GM21786 (cell line): ENCODE results near the gene ANXA4.
"Not testable (repeated sequence)": the region's sequence is repeated elsewhere in the genome, so short reads cannot be mapped to it uniquely, and the experiment has no call there.

Experiments
- ATAC-seq: cut with Tn5 transposase; IDR thresholded peaks from one replicate; pipeline ENCODE4 v1.9.1; 2021; ENCODE audit not compliant: unreplicated experiment

The ANXA4 gene

GRCh38 chr2:69753659-69754363 is 11.9 kb downstream of the ANXA4 start:
- no peak for ATAC-seq

GRCh38 chr2:69754633-69755032 is 12.7 kb downstream of the ANXA4 start:
- ATAC-seq, result no peak

- peak; percentile 75 for ATAC-seq
These were observed 14.0 kb downstream of the ANXA4 start for GRCh38 chr2:69755862-69756467.

- no peak for ATAC-seq
These were observed 20.1 kb downstream of the ANXA4 start for GRCh38 chr2:69762025-69762424.

- no peak for ATAC-seq
These were observed 20.9 kb downstream of the ANXA4 start for GRCh38 chr2:69762513-69763494.

GRCh38 chr2:69763831-69764230 is 21.9 kb downstream of the ANXA4 start:
- not testable (repeated sequence) for ATAC-seq

GRCh38 chr2:69764286-69765095 is 22.6 kb downstream of the ANXA4 start:
- ATAC-seq, result no peak

- no peak for ATAC-seq
These were observed 23.1 kb downstream of the ANXA4 start for GRCh38 chr2:69765096-69765380.

- ATAC-seq, result no peak
These were observed 24.1 kb downstream of the ANXA4 start for GRCh38 chr2:69766014-69766413.

GRCh38 chr2:69767034-69767433 is 25.1 kb downstream of the ANXA4 start:
- ATAC-seq, result no peak

GRCh38 chr2:69768235-69768634 is 26.3 kb downstream of the ANXA4 start:
- no peak for ATAC-seq

- no peak for ATAC-seq
These were observed 26.9 kb downstream of the ANXA4 start for GRCh38 chr2:69768789-69769188.

GRCh38 chr2:69769272-69769671 is 27.3 kb downstream of the ANXA4 start:
- no peak for ATAC-seq

- ATAC-seq, result no peak
These were observed 28.3 kb downstream of the ANXA4 start for GRCh38 chr2:69770193-69770702.

- no peak for ATAC-seq
These were observed 28.8 kb downstream of the ANXA4 start for GRCh38 chr2:69770747-69771146.

- no peak for ATAC-seq
These were observed 29.5 kb downstream of the ANXA4 start for GRCh38 chr2:69771461-69771860.

- no peak for ATAC-seq
These were observed 31.3 kb downstream of the ANXA4 start for GRCh38 chr2:69773206-69773605.

GRCh38 chr2:69774258-69774983 is 32.5 kb downstream of the ANXA4 start:
- ATAC-seq, result peak; percentile 11

GRCh38 chr2:69774984-69775982 is 33.3 kb downstream of the ANXA4 start:
- ATAC-seq, result peak; percentile 55
